ENCODE data around the gene RBBP5. TPM values are rescaled to one million over a fixed set of nuclear protein-coding genes. Genes with fewer than 3 reads are reported as not detected.

RBBP5 gene
- total RNA-seq, 3 donors from 2014 or later (not counting 1 experiment from before 2014, with no cell fraction given), result 13.9 to 18.2 (median 17.8) TPM

DNA sequence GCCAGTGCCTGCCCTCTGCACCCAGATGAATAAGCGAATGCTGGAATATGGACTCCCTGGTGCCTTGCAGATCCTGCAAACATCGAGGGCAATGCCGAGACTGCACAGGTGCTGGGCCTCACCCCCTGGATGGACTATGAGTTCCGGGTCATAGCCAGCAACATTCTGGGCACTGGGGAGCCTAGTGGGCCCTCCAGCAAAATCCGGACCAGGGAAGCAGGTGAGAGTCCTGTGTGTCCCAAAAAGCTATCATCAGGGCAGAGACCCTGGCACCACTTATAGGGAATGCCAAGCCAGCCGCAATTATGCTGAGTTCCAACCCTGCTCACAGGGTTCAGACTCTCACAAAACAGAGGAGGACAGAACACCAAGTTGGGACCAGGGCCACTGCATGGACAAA, 54.7 kb downstream of the RBBP5 start:
- intact Hi-C loops (cut with micrococcal nuclease), result loop anchor here (10.0 kb wide), 2 partner anchors 92 to 178 kb away; no protein-coding TSS in a partner anchor
- Histone ChIP-seq H3K4me3 (ENCODE audit: low read length) (no peak overlapping the region), H3K36me3 (ENCODE audit: control insufficient read depth, insufficient read depth, low read length) (no peaks in the 10 kb centered on the region), H3K9me3 (ENCODE audit: control insufficient read depth, insufficient read depth, low read length) (no peaks in the 10 kb centered on the region), H3K27ac (ENCODE audit: low read length) (no peak overlapping the region), H3K27me3 (ENCODE audit: control insufficient read depth, insufficient read depth, low read length) (no peaks in the 10 kb centered on the region), H3K4me1 (ENCODE audit: control insufficient read depth, insufficient read depth, low read length) (no peaks in the 10 kb centered on the region)
- DNase-seq (no peak), ATAC-seq (no peak)
- Mint-ChIP-seq H3K4me3 (no peak overlapping the region), H3K9me3 (no peaks in the 10 kb centered on the region), H3K27me3 (ENCODE audit: low read depth in 2 of 2) (peaks cover 0 to 4% of the 10 kb centered on the region in 2 donors), H3K27ac (no peak overlapping the region), H3K4me1 (no peaks in the 10 kb centered on the region), H3K36me3 (no peaks in the 10 kb centered on the region)
- WGBS (ENCODE audit: insufficient coverage), result 90% methylated on average over 6 of the region's 6 CpGs
- TF ChIP-seq CTCF (IDR thresholded peaks at IDR 0.05), result no peak

DNA sequence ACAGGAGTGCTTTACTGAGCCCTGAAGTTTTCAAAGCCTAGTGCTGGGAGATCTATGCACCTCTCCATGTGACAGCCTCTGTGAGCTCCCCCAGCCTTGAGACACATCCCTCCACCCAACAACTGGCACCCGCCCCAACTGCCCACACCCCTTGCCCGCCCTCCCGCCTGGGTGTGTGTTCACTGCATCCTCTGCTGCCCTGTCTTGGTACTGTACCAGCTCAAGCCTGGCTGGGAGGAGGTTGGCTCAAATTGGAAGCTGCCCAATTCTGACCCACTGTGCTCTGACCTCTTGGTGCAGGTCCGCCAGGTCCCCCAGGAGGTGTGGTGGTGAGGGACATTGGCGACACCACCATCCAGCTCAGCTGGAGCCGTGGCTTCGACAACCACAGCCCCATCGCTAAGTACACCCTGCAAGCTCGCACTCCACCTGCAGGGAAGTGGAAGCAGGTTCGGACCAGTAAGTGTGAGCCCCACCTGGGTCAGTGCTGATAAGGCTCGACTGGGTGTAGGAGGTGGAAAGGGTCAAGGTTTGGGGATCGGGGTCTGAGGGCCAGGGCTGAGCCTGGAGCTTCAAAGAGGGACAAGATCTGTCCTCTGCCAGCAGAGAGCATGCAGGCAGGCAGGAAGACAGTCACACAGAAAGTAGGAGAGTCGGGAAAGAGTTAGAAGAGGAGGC, 55.5 kb downstream of the RBBP5 start:
- DNase-seq (no peak), ATAC-seq (no peak)
- Histone ChIP-seq H3K27ac (ENCODE audit: low read length) (no peak overlapping the region), H3K36me3 (ENCODE audit: control insufficient read depth, insufficient read depth, low read length) (no peaks in the 10 kb centered on the region), H3K4me1 (ENCODE audit: control insufficient read depth, insufficient read depth, low read length) (peaks cover 5% of the 10 kb centered on the region), H3K9me3 (ENCODE audit: control insufficient read depth, insufficient read depth, low read length) (no peaks in the 10 kb centered on the region), H3K27me3 (ENCODE audit: control insufficient read depth, insufficient read depth, low read length) (no peaks in the 10 kb centered on the region), H3K4me3 (ENCODE audit: low read length) (no peak overlapping the region)
- Mint-ChIP-seq H3K9me3 (no peaks in the 10 kb centered on the region), H3K36me3 (no peaks in the 10 kb centered on the region), H3K27me3 (ENCODE audit: low read depth in 2 of 2) (peaks cover 0 to 4% of the 10 kb centered on the region in 2 donors), H3K27ac (no peak overlapping the region), H3K4me3 (no peak overlapping the region), H3K4me1 (no peaks in the 10 kb centered on the region)
- 72% methylated on average over 13 of the region's 13 CpGs for WGBS (ENCODE audit: insufficient coverage)
- no peak for TF ChIP-seq CTCF (IDR thresholded peaks at IDR 0.05)
- intact Hi-C loops (cut with micrococcal nuclease), result loop anchor here (10.0 kb wide), 2 partner anchors 91 to 179 kb away; no protein-coding TSS in a partner anchor

GRCh38 chr1:205065666-205066065, 56.1 kb downstream of the RBBP5 start:
- TF ChIP-seq CTCF (IDR thresholded peaks at IDR 0.05), result no peak
- no peak overlapping the region for H3K27ac Mint-ChIP-seq
- no peak for DNase-seq

More at GRCh38 chr1:205065666-205066065, 56.1 kb downstream of the RBBP5 start:
- Mint-ChIP-seq H3K27me3 (ENCODE audit: low read depth in 2 of 2) (peaks cover 0 to 4% of the 10 kb centered on the region in 2 donors), H3K9me3 (no peaks in the 10 kb centered on the region), H3K4me1 (no peaks in the 10 kb centered on the region), H3K4me3 (no peak overlapping the region), H3K36me3 (no peaks in the 10 kb centered on the region)
- H3K36me3 ChIP-seq (ENCODE audit: control insufficient read depth, insufficient read depth, low read length), result no peaks in the 10 kb centered on the region
- H3K27ac ChIP-seq (ENCODE audit: low read length), result no peak overlapping the region
- whole genome bisulfite sequencing (ENCODE audit: insufficient coverage), result 95% methylated on average over 14 of the region's 14 CpGs
- ATAC-seq, result no peak
- H3K27me3 ChIP-seq (ENCODE audit: control insufficient read depth, insufficient read depth, low read length), result no peaks in the 10 kb centered on the region
- no peak overlapping the region for H3K4me3 ChIP-seq (ENCODE audit: low read length)
- H3K9me3 ChIP-seq (ENCODE audit: control insufficient read depth, insufficient read depth, low read length), result no peaks in the 10 kb centered on the region
- peaks cover 6% of the 10 kb centered on the region for H3K4me1 ChIP-seq (ENCODE audit: control insufficient read depth, insufficient read depth, low read length)
- intact Hi-C loops (cut with micrococcal nuclease), result loop anchor here (10.0 kb wide), 2 partner anchors 91 to 179 kb away; no protein-coding TSS in a partner anchor

All from natural killer cell (primary cell).